Glutamatergic neuron (in vitro differentiated cells): ENCODE measurements around the gene PCDHGA12. TPM values are rescaled to one million over a fixed set of nuclear protein-coding genes. Genes with fewer than 3 reads are reported as not detected.
A peak's percentile ranks its signal among the peaks of the same experiment; 100 is the strongest.
"Not testable (repeated sequence)": the region's sequence is repeated elsewhere in the genome, so short reads cannot be mapped to it uniquely, and the experiment has no call there.

Source experiments
- DNase-seq: peaks from one replicate; pipeline ENCODE4 v3.0.0; 2022
- H3K27ac Mint-ChIP-seq: one replicate; pipeline ENCODE4 v1.8.0; 2020; ENCODE audit warnings: mild to moderate bottlenecking, mixed read lengths, inconsistent platforms; ENCODE audit not compliant: unreplicated experiment
- H3K27me3 Mint-ChIP-seq: one replicate; pipeline ENCODE4 v1.8.0; 2020; ENCODE audit warnings: mild to moderate bottlenecking, moderate library complexity, mixed read lengths, inconsistent platforms; ENCODE audit not compliant: unreplicated experiment
- H3K36me3 Mint-ChIP-seq: one replicate; pipeline ENCODE4 v1.8.0; 2020; ENCODE audit warnings: mild to moderate bottlenecking, mixed read lengths, inconsistent platforms; ENCODE audit not compliant: unreplicated experiment
- H3K4me1 Mint-ChIP-seq: one replicate; pipeline ENCODE4 v1.8.0; 2020; ENCODE audit warnings: mild to moderate bottlenecking, low read depth, mixed read lengths, inconsistent platforms; ENCODE audit not compliant: unreplicated experiment
- H3K4me3 Mint-ChIP-seq: one replicate; pipeline ENCODE4 v1.8.0; 2020; ENCODE audit warnings: mild to moderate bottlenecking, mixed read lengths, inconsistent platforms; ENCODE audit not compliant: unreplicated experiment
- H3K9me3 Mint-ChIP-seq: one replicate; pipeline ENCODE4 v1.8.0; 2020; ENCODE audit warnings: mild to moderate bottlenecking, moderate library complexity, mixed read lengths, inconsistent platforms; ENCODE audit not compliant: unreplicated experiment
- total RNA-seq: library from RNA; stranded (reverse); fragmentation: NEBNext Ultra II Directional; extraction: Animal tissue kit (Norgen Biotek cat#: 25700); gene quantifications from one replicate; pipeline ENCODE4 v1.2.1, GENCODE V29; 2021; ENCODE audit not compliant: unreplicated experiment
- TF ChIP-seq, protein P1 (sequence below): fragments of 200-600 bp; sonication (generic); IDR thresholded peaks from one replicate; pipeline ENCODE4 v1.5.0; 2021; ENCODE audit not compliant: partially characterized antibody, unreplicated experiment

The PCDHGA12 gene
- total RNA-seq, 1 donor from 2014 or later, result 6.1 TPM

DNA sequence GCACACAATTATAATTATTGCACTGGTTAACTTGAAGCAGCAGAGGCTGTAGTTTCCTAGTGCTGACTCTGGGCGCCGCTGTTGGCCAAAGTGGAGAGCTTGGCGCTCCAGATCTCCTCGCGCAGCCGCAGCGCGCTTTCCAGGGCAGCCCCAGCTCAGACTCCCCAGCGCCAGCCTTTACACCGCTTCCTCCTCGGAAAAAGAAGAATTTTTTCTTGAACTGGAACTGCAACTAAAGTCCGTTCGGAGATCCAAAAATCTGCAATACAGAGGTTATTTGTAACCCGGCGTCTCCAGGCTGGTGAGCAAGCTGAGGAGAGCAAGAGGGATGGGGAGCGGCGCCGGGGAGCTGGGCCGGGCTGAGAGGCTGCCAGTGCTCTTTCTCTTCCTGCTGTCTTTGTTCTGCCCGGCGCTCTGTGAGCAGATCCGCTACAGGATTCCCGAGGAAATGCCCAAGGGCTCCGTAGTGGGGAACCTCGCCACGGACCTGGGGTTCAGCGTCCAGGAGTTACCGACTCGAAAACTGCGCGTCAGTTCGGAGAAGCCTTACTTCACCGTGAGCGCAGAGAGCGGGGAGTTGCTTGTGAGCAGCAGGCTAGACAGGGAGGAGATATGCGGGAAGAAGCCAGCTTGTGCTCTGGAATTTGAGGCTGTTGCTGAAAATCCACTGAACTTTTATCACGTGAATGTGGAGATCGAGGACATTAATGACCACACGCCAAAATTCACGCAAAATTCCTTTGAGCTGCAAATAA lies 42.6 kb upstream of the PCDHGA12 start, which contains the start of gene PCDHGB4:
TSS of gene PCDHGB4 (plus strand) at position 142 of the 755 bp plus-strand sequence. CDS start at position 329, 187 bp downstream.
- H3K36me3 Mint-ChIP-seq, result peaks cover 75% of the 10 kb centered on the region

GRCh38 chr5:141388661-141389060 lies 41.6 kb upstream of the PCDHGA12 start:
- peaks cover 3% of the 10 kb centered on the region for H3K4me1 Mint-ChIP-seq
- no peak for DNase-seq
- H3K27me3 Mint-ChIP-seq, result peaks cover 8% of the 10 kb centered on the region
- no peak overlapping the region for H3K27ac Mint-ChIP-seq
- H3K4me3 Mint-ChIP-seq, result peak overlapping the region; percentile 63
- TF ChIP-seq, protein P1, sequence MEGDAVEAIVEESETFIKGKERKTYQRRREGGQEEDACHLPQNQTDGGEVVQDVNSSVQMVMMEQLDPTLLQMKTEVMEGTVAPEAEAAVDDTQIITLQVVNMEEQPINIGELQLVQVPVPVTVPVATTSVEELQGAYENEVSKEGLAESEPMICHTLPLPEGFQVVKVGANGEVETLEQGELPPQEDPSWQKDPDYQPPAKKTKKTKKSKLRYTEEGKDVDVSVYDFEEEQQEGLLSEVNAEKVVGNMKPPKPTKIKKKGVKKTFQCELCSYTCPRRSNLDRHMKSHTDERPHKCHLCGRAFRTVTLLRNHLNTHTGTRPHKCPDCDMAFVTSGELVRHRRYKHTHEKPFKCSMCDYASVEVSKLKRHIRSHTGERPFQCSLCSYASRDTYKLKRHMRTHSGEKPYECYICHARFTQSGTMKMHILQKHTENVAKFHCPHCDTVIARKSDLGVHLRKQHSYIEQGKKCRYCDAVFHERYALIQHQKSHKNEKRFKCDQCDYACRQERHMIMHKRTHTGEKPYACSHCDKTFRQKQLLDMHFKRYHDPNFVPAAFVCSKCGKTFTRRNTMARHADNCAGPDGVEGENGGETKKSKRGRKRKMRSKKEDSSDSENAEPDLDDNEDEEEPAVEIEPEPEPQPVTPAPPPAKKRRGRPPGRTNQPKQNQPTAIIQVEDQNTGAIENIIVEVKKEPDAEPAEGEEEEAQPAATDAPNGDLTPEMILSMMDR, result no peak
- peaks cover 43% of the 10 kb centered on the region for H3K9me3 Mint-ChIP-seq
- H3K36me3 Mint-ChIP-seq, result peaks cover 75% of the 10 kb centered on the region

More for the DNA sequence above, 42.6 kb upstream of the PCDHGA12 start, which contains the start of gene PCDHGB4:
- H3K4me3 Mint-ChIP-seq, result peak within 1 kb of the TSS; percentile 86
- H3K27ac Mint-ChIP-seq, result peak within 1 kb of the TSS; percentile 84
- H3K27me3 Mint-ChIP-seq, H3K4me1 Mint-ChIP-seq: not testable (repeated sequence)
- peaks cover 43% of the 10 kb centered on the region for H3K9me3 Mint-ChIP-seq
- DNase-seq, result peak; percentile 75
- TF ChIP-seq, protein P1, result peak; percentile 63

- Mint-ChIP-seq H3K4me1 (peaks cover 3% of the 10 kb centered on the region), H3K4me3 (peak overlapping the region; percentile 74), H3K27ac (peak overlapping the region; percentile 56), H3K36me3 (peaks cover 74% of the 10 kb centered on the region), H3K27me3 (peaks cover 8% of the 10 kb centered on the region), H3K9me3 (peaks cover 48% of the 10 kb centered on the region)
- no peak for DNase-seq
- TF ChIP-seq, protein P1, result no peak
These were observed 40.9 kb upstream of the PCDHGA12 start for GRCh38 chr5:141389153-141390042.

GRCh38 chr5:141392429-141393198 lies 37.7 kb upstream of the PCDHGA12 start, which contains the start of gene PCDHGA8:
TSS of gene PCDHGA8 (plus strand) at chr5:141392633. CDS start at chr5:141392814, 181 bp downstream.
- Mint-ChIP-seq H3K4me1 (peaks cover 3% of the 10 kb centered on the region), H3K27me3 (peaks cover 12% of the 10 kb centered on the region), H3K27ac (peak within 1 kb of the TSS; percentile 48), H3K4me3 (no peak within 1 kb of the TSS), H3K9me3 (peaks cover 48% of the 10 kb centered on the region), H3K36me3 (peaks cover 69% of the 10 kb centered on the region)
- TF ChIP-seq, protein P1, result no peak
- DNase-seq, result no peak
